HT-29 (cell line): ENCODE results near the gene DDX21. TPM values are rescaled to one million over a fixed set of nuclear protein-coding genes. Genes with fewer than 3 reads are reported as not detected.
"Not testable (repeated sequence)": the region's sequence is repeated elsewhere in the genome, so short reads cannot be mapped to it uniquely, and the experiment has no call there.

Experiments
- DNase-seq: peaks from one replicate; pipeline ENCODE4 v3.0.0-alpha.2; 2015; ENCODE audit warnings: low spot score
- small RNA-seq: library from RNA; depleted of rRNA; stranded (forward); fragments of <200 nt; gene quantifications from one replicate; pipeline ENCODE3, GENCODE V24; 2014
- total RNA-seq: library from RNA; depleted of rRNA; stranded (reverse); fragments of >200 nt; shearing (Covaris generic); gene quantifications from 2 replicates; pipeline ENCODE4 v1.2.3, GENCODE V29; 2014; rRNA removed

DDX21 gene
- total RNA-seq, 1 experiment from 2014 or later: 80.6 TPM

GRCh38 chr10:68988530-68989316 is 32.8 kb downstream of the DDX21 start, which contains the start of gene KIFBP:
Gene KIFBP, plus strand, starts transcription at chr10:68988803. Its CDS starts 30 bp downstream, at chr10:68988833.
- peak; percentile 95 for DNase-seq

- no peak for DNase-seq
Measured at GRCh38 chr10:68989317-68989990, 33.5 kb downstream of the DDX21 start.

- DNase-seq: no peak
Measured at GRCh38 chr10:68992636-68993440, 36.9 kb downstream of the DDX21 start.

GRCh38 chr10:68997211-68997610 is 41.2 kb downstream of the DDX21 start:
- DNase-seq: no peak

GRCh38 chr10:69004821-69005220 is 48.9 kb downstream of the DDX21 start:
- peak; percentile 39 for DNase-seq

- DNase-seq: no peak
Measured at GRCh38 chr10:69005704-69006485, 49.9 kb downstream of the DDX21 start.

GRCh38 chr10:69007260-69007659 is 51.3 kb downstream of the DDX21 start:
- DNase-seq: no peak

- no peak for DNase-seq
Measured at GRCh38 chr10:69009360-69009759, 53.4 kb downstream of the DDX21 start.

- DNase-seq: no peak
Measured at GRCh38 chr10:69010151-69010640, 54.2 kb downstream of the DDX21 start.

- not testable (repeated sequence) for DNase-seq
Measured at GRCh38 chr10:69012778-69013177, 56.8 kb downstream of the DDX21 start.

- no peak for DNase-seq
Measured at GRCh38 chr10:69014171-69014570, 58.2 kb downstream of the DDX21 start.

- no peak for DNase-seq
Measured at GRCh38 chr10:69018613-69019012, 62.6 kb downstream of the DDX21 start.

GRCh38 chr10:69022611-69023010 is 66.6 kb downstream of the DDX21 start:
- DNase-seq: no peak

GRCh38 chr10:69025370-69025896 is 69.5 kb downstream of the DDX21 start:
- DNase-seq: no peak

GRCh38 chr10:69033256-69033655 is 77.3 kb downstream of the DDX21 start:
- DNase-seq: no peak

Small RNA genes lying within 50 kb of the gene (small RNA-seq; reads per million reads assigned to genes)
- gene RNU6-571P: not detected

Other genes starting within 250 kb of the DDX21 start
- gene CCAR1, start 234.9 kb upstream of the DDX21 start, total RNA-seq: 51.0 and 62.5 TPM in 2 replicates
- 0.69 and 2.5 TPM in 2 replicates for gene STOX1, start 128.6 kb upstream of the DDX21 start, total RNA-seq
- 11.5 and 13.1 TPM in 2 replicates for gene DDX50, start 54.9 kb upstream of the DDX21 start, total RNA-seq
- gene KIFBP, start 32.6 kb downstream of the DDX21 start, total RNA-seq: 17.0 and 18.1 TPM in 2 replicates
- gene SRGN, start 131.9 kb downstream of the DDX21 start, total RNA-seq: 0.13 TPM in 1 of 2 replicates, not detected in the other
- 10.3 TPM in 2 replicates for gene VPS26A, start 168.0 kb downstream of the DDX21 start, total RNA-seq
- 24.6 and 27.0 TPM in 2 replicates for gene SUPV3L1, start 224.1 kb downstream of the DDX21 start, total RNA-seq